Activated CD4-positive, CD25-positive, alpha-beta regulatory T cell treated with anti-CD3 and anti-CD28 coated beads, Interleukin-2, amount 50 U/mL, for 24 hours (primary cell): Measurements from ENCODE around the gene PTGS1.
A peak's percentile ranks its signal among the peaks of the same experiment; 100 is the strongest.
"Not testable (repeated sequence)": the region's sequence is repeated elsewhere in the genome, so short reads cannot be mapped to it uniquely, and the experiment has no call there.

Experiments used
- ATAC-seq, 2 donors: fragments of 150-1000 bp; cut with Tn5 transposase; one replicate each; pipeline ENCODE4 v1.10.0; 2021; ENCODE audit warnings: mild to moderate bottlenecking in 1 of 2, moderate library complexity in 1 of 2

The PTGS1 gene

DNA sequence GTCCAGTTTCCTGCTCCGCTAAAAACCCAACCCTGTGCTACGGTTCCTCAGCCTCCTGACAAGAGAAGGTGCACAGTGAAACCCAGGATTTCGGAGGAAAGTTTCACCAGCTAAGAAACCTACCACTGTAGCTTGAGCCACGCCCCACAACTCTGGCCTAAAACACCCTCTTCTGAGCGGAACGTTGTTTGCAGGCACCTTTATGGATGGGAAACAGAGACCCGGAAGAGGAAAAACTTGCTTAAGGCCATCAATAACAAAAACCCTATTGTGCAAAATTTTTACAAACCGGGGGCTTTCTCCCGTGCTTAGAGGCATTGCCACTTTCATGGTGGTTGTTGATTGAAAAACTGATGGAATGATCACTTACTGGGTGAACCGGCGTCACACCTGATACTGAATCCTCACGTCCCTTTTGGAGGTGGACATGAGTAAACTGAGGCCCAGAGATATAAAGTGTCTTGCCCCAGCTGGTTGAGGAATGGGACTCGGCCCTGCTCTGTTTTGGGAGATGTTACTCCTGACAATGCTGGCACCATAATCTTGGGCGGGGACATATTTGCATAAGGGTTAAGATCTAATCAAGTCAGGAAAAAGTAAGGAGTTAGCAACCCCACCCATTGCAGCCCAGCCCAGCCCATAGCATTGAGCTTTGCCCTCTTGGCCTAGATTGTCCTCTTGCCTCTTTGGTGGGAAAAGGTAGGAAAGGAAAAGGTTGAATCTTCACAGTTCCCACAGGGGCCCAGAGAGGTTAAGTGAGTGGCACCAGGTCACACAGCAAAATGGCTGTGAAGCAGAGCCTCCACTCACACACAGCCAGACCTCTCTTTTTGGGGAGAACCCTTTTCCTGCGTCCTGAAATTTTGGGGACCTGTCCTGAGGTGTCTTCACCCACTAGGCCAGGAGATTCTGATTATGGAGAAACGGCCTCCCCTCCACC, 23.2 kb upstream of the PTGS1 start:
- no peak for ATAC-seq

- ATAC-seq = no peak
These were observed 22.5 kb upstream of the PTGS1 start for GRCh38 chr9:122348288-122348777.

DNA sequence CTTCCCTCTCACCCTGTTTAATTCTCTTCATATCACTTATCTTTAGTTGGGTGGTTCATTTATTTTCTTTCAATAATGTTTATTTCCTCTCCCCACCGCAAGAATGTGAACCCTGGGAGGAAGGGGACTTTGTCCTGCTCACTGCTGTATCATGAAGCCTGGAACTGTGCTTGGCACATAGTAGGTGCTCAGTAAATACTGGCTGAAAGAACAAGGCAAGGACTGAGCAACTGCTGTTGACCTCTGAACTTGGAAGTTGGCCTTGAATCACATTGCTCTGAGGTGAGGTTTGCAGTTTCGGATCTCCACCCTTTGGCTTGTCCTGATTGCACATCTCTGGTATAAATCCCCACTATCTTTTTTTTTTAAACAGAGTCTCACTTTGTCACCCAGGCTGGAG, 22.0 kb upstream of the PTGS1 start:
- no peak for ATAC-seq

DNA sequence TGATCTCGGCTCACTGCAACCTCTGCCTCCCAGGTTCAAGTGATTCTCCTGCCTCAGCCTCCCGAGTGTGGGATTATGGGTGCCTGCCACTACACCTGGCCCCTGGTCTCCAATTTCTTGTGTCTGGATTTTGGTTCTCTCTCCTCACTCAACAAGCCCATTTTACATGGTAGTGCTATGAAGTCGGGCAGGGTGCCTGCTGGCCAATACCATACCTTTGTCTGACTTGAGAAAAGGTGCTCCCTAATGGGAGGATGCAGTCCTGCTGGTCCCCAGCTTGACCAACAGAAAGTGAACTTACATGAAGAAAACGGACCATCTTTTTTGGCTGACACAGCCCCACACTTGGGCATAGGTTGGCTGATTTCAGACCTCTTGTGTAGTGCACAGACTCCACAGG, 21.6 kb upstream of the PTGS1 start:
- ATAC-seq = no peak

DNA sequence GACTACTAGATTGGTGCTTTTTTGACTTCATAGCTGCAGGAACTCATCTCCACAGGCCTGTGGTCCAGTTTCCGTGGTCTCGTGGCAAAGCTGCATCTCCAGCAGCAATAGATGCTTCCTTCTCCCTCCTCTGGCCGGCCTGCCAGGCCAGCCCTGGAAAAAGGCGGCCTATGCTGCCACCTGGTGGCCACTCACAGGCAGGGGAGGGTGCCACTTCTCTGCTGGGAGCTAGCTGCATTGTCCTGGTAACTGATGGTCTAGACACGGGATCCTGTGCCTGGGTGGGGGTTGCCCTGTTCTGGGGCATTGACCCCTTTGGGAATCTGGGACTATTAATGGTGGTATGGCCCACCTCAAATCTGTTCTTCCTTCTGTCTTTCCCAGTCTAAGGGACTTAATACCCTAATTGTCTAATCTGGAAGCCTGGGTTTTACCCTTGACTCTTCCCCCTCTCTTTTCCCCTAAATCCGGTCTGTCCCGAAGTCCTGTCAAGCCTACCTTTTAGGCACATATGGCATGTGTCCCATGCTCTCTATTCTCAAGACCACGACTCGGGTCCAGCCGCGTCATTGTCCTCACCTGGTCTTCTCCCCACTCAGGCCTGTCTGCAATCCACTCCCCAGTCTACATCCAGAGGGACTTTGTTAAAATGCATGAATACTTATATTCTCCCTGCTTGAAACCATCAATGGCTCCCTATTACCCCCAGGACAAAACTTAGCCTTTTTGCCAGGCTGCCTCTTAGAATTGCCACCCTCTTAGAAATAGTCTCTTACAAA, 20.1 kb upstream of the PTGS1 start:
- peak; percentile 81 to 85 for ATAC-seq

- ATAC-seq = no peak
These were observed 16.2 kb upstream of the PTGS1 start for GRCh38 chr9:122354536-122355199.

GRCh38 chr9:122355336-122355875, 15.4 kb upstream of the PTGS1 start:
- ATAC-seq = no peak

DNA sequence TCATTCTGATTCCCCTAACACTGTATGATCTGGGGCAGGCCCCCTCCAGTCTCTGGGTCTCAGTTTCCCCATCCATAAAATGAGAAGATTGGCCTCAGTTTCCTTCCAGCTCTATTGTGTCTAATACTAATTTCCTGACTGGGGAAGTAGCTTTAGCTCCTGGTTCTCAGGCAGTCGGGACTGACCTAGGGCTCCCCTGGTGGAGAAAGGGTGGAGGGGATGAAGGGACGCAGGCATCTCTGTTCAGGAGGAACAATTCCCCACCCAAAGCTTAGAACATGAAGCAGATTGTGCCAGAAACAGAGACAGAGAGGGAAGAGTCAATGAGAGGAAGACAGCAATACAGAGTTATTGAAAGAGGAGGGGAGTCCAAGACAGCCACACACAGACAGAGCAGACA, 14.2 kb upstream of the PTGS1 start:
- no peak for ATAC-seq

- ATAC-seq = no peak
These were observed 9.9 kb upstream of the PTGS1 start for GRCh38 chr9:122360891-122361290.

DNA sequence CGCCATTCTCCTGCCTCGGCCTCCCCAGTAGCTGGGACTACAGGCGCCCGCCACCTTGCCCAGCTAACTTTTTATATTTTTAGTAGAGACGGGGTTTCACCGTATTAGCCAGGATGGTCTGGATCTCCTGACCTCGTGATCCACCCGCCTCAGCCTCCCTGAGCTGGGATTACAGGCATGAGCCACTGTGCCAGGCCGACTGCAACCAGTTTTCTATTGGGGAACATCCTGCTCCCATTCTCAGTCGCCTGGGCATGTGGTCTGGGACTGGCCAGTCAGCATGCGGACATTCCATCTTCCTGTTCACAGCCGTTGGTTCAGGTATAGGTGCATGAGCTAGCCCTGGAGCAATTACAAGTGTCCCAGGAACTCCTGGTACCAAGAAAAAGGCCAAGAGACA, 7.7 kb upstream of the PTGS1 start:
- not testable (repeated sequence) for ATAC-seq

DNA sequence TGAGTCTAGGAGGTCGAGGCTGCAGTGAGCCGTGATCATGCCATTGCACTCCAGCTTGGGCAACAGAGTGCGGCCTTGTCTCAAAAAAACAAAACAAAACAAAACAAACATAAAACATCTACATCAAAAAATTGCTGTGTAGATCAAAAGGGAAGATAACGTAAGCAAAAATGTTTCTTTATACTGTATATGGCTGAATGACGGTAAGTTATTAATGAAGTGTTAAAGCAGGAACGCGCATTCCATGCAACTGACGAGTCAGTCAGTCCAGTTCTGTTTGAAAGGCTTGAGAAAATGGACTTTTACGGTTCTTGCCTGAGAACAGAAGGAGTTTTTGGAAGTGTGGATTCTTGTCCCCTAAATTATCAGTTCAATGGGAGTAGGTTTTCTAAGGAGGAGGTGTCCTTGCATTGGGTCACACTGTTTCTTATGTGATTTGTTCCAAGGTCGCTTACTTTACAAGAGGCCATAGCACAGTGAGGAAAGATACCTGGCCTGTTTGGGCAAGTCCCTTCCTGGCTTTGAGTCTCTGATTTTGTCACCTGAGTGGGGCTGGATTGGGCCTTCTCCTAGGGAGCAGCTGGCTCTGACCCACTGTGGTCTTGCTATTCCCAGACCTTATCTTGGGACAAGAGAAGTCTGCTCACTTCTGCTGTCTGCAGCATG, 6.6 kb upstream of the PTGS1 start:
- no peak for ATAC-seq

DNA sequence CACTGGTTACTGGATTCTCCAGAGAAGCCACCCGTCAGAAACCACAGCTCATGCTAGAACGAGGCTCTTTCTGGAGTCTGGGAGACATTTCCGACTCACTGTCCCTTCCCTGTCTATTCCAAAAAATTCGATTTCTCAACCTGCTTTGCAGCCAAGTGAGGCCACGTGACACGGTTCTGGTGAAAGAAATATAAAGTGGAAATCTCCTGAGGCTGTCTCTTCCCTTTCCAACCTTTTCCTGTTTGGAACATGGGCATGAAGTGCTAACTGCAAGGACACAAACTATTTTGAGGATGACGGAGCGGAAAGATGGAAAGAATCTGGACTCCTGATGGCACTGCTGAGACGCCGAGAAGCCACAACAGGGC, 6.1 kb upstream of the PTGS1 start:
- no peak for ATAC-seq

- no peak for ATAC-seq
These were observed 4.7 kb upstream of the PTGS1 start for GRCh38 chr9:122366074-122366660.

DNA sequence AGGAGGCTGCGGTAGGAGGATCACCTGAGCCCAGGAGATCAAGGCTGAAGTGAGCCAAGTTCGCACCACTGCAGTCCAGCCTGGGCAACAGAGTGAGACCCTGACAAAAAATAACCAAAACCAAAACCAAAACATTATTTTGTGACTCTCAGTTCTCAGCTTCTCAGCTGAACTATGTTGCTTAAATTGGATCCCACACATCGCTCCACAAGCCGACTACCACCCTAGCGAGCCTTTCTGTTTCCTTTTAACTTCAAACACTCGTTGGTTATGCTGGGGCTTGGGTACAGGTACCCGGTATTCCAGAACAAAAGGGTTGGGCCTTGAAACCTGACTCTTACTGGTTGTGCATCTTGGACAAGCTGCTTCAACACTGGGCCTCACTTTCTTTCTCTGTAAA, 3.8 kb upstream of the PTGS1 start:
- no peak for ATAC-seq

DNA sequence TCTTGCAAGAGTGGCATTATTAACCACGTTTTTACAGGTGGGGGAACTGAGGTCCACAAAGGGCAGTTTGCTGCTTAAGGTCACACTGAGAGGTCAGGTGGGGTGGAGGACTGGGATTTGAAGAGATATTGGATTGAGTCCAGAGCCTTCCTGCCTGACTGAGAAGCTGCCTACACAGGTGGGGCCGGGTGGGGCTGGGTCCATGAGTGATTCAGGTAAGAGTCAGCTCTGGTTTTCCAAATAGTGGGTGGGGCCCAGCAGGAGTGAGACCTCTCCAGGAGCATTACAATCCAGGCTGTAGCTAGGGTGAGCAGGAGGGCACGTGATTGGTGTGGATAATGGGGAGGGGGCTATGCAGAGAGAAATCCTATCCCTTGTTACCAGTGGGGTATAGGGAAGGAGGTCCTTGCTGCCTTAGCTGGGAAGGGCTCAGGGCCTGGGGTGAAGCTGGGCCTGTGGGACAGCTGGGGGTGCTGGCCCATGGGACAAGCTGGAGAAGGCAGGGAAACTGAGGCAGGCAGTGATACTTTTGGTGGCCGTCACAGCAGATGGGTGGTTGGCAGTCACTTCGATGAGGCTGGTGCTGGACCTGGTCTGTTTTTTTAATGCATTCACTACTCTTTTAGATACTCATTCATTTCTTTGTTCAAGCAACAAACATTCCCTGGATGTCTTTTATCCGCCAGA, 2.9 kb upstream of the PTGS1 start:
- ATAC-seq = no peak

- ATAC-seq = no peak
These were observed 2.2 kb upstream of the PTGS1 start for GRCh38 chr9:122368642-122369041.

DNA sequence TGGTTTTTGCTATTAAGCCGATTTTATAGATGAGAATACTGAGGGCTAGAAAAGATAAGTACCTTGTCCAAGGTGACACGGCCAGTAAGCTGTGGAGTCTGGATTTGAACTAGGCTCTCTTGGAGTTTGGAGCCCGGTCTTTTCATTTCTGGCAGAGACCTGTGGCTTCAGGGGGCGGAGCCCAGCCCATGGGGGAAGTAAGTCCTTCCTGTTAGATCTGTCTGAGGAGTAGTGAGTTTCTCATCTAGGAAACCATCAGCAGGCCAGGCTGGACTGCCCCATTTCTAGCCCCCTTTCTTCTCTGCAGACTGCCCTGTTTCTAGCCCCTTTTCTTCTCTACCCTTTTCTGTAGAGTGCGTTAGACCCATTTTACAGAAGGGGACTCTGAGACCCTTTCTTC, 521 bp upstream of the PTGS1 start:
- ATAC-seq = no peak

GRCh38 chr9:122371846-122372245, 1.0 kb downstream of the PTGS1 start:
- ATAC-seq = no peak

DNA sequence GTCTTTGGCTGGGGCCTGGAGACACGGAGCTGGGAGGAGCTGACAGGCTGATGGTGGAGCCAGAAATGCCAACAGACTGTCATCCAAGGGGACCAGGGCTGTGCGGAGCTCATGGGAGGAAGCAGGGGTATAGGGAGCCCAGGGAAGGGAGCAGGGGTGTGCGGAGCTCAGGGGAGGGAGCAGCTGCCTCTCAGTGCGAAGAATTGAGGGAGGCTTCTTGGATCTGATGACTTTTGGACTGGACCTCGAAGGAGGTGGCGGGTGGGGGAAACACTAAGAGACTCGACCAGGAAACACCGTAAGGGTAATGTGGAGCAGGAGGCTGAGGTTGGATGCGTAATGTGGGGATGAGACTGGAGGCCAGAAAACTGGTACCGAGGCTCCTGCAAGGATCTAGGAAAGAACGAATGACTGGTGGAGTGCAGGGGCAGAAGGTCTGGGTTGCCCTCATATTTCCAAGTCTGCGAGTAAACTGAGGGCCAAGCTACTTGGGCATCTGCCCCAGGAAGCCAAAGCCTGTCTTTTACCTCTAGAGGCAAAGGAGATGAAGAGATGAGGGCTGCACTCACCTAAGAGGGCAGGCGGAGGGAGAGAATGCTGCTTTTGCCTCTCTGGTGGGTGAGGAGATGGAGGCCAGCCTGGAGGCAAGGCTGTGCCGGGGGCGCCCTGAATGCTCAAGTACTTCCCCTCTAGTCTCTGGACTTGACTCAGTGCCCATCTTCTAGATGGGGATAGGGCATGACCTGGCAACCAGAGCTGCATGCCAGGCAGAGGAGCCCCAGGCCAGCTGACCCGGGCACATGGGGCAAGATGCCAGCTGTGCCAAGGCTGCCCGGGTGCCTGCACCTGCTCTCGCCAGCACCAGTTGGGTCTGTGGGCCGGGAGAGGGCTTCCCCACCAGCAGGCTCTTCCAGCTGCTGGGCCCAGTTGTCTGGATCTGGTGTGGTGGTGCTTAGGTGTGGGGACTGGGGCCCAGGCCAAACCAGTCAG, 2.3 kb downstream of the PTGS1 start:
- no peak for ATAC-seq

- no peak for ATAC-seq
These were observed 4.1 kb downstream of the PTGS1 start for GRCh38 chr9:122374885-122375420.
